Astrocyte of the cerebellum (primary cell): ENCODE results near the gene TMEM245.

Experiments
- DNase-seq: peaks from one replicate; pipeline ENCODE4 v3.0.0-alpha.2; 2011; ENCODE audit warnings: low read depth
- H3K4me3 ChIP-seq: 2 replicates; pipeline ENCODE4 v1.5.1; 2011; ENCODE audit warnings: mild to moderate bottlenecking, low read depth, low read length, moderate library complexity
- CTCF ChIP-seq: IDR thresholded peaks from 2 replicates; pipeline ENCODE4 v1.5.1; 2012; ENCODE audit warnings: low read length, low read depth, moderate library complexity, mild to moderate bottlenecking; ENCODE audit errors: missing control alignments
- in situ Hi-C: cut with HindIII; loops from 2 replicates; pipeline ENCODE4 v1.10.0; 2017; ENCODE audit warnings: low sequenced_read_pairs

TMEM245 gene

GRCh38 chr9:109124121-109124520 is 4.4 kb upstream of the TMEM245 start:
- DNase-seq: no peak
- no peak for TF ChIP-seq CTCF
- H3K4me3 ChIP-seq: no peak overlapping the region
- in situ Hi-C loops: no loop called here

- H3K4me3 ChIP-seq: no peak overlapping the region
- DNase-seq: no peak
- in situ Hi-C loops: no loop called here
Observed at GRCh38 chr9:109122726-109123621, 3.2 kb upstream of the TMEM245 start.

GRCh38 chr9:109121232-109121796 is 1.6 kb upstream of the TMEM245 start:
- TF ChIP-seq CTCF: no peak
- in situ Hi-C loops: no loop called here
- DNase-seq: no peak
- no peak overlapping the region for H3K4me3 ChIP-seq

More at GRCh38 chr9:109122726-109123621, 3.2 kb upstream of the TMEM245 start:
- TF ChIP-seq CTCF: no peak

- no peak for TF ChIP-seq CTCF
- no peak overlapping the region for H3K4me3 ChIP-seq
- DNase-seq: no peak
- in situ Hi-C loops: no loop called here
Observed at GRCh38 chr9:109120204-109120789, 550 bp upstream of the TMEM245 start.

GRCh38 chr9:109118808-109119438 is 824 bp downstream of the TMEM245 start:
- no peak for DNase-seq
- H3K4me3 ChIP-seq: peak overlapping the region; percentile 64
- TF ChIP-seq CTCF: no peak
- in situ Hi-C loops: no loop called here

- peak overlapping the region; percentile 64 for H3K4me3 ChIP-seq
- no peak for TF ChIP-seq CTCF
- in situ Hi-C loops: no loop called here
- no peak for DNase-seq
Observed at GRCh38 chr9:109117856-109118807, 1.6 kb downstream of the TMEM245 start.
